IMR-90 (cell line): ENCODE data around the gene GSG1L. TPM values are rescaled to one million over a fixed set of nuclear protein-coding genes. Genes with fewer than 3 reads are reported as not detected.

ENCODE experiments used
- ATAC-seq: fragments of 200-7000 bp; cut with Tn5 transposase; 2 replicates; pipeline ENCODE4 v1.9.1; 2020; ENCODE audit warnings: low read depth, mild to moderate bottlenecking, moderate library complexity
- BruUV-seq: library from RNA; stranded (reverse); fragments of 400-500 nt; replicated peaks from 2 replicates; lab custom pipeline; 2021; lab: Mats Ljungman, UMichigan
- CTCF ChIA-PET: fragments of 300-600 bp; formaldehyde crosslinking; extraction: SDS; loops from one replicate; lab custom pipeline; 2021; ENCODE audit warnings: antibody characterized with exemption; lab: Yijun Ruan, JAX
- POLR2A ChIA-PET: fragments of 300-600 bp; sonication (Branson Sonifier 250); formaldehyde crosslinking; loops from one replicate; lab custom pipeline; 2022; ENCODE audit warnings: antibody characterized with exemption; ENCODE audit not compliant: unreplicated experiment; lab: Charles Lee
- DNase-seq: peaks from one replicate; pipeline ENCODE4 v3.0.0; 2013
- H2AFZ ChIP-seq: replicated peaks from 2 replicates; pipeline ENCODE3; 2013; ENCODE audit warnings: low read length, mild to moderate bottlenecking; ENCODE audit not compliant: poor library complexity
- H2AK5ac ChIP-seq: 2 replicates; pipeline ENCODE4 v1.6.1; 2013; ENCODE audit warnings: low read depth, low read length, inconsistent platforms
- H2AK9ac ChIP-seq: replicated peaks from 2 replicates; pipeline ENCODE3; 2013; ENCODE audit warnings: mild to moderate bottlenecking, low read depth, low read length, moderate library complexity; ENCODE audit not compliant: poor library complexity
- H2BK120ac ChIP-seq: 2 replicates; pipeline ENCODE4 v1.6.1; 2013; ENCODE audit warnings: low read depth, low read length, inconsistent platforms
- H2BK15ac ChIP-seq: 3 replicates; pipeline ENCODE4 v1.6.1; 2013; ENCODE audit warnings: low read depth, low read length, inconsistent platforms
- H2BK20ac ChIP-seq: 2 replicates; pipeline ENCODE4 v1.6.1; 2013; ENCODE audit warnings: low read depth, mild to moderate bottlenecking, inconsistent platforms, low read length, moderate library complexity
- H2BK5ac ChIP-seq: 2 replicates; pipeline ENCODE4 v1.6.1; 2013; ENCODE audit warnings: mild to moderate bottlenecking, low read depth, low read length, inconsistent platforms; ENCODE audit not compliant: poor library complexity, severe bottlenecking
- H3K14ac ChIP-seq: replicated peaks from 2 replicates; pipeline ENCODE4 v1.6.1; 2013; ENCODE audit warnings: low read depth, low read length, inconsistent platforms
- H3K18ac ChIP-seq: 2 replicates; pipeline ENCODE4 v1.6.1; 2013; ENCODE audit warnings: low read depth, low read length, control low read depth
- H3K23ac ChIP-seq: 2 replicates; pipeline ENCODE4 v1.6.1; 2013; ENCODE audit warnings: low read depth, low read length, inconsistent platforms
- H3K27ac ChIP-seq: 2 replicates; pipeline ENCODE4 v1.5.1; 2013; ENCODE audit warnings: mild to moderate bottlenecking, control low read depth, low read length; ENCODE audit not compliant: insufficient read depth
- H3K27me3 ChIP-seq: 2 replicates; pipeline ENCODE4 v1.6.1; 2013; ENCODE audit warnings: low read length; ENCODE audit not compliant: control insufficient read depth, insufficient read depth
- H3K36me3 ChIP-seq: 2 replicates; pipeline ENCODE4 v1.6.1; 2013; ENCODE audit warnings: low read length, mixed read lengths; ENCODE audit not compliant: control insufficient read depth, insufficient read depth
- H3K4ac ChIP-seq: 2 replicates; pipeline ENCODE4 v1.6.1; 2013; ENCODE audit warnings: low read depth, low read length, inconsistent platforms
- H3K4me1 ChIP-seq: 2 replicates; pipeline ENCODE4 v1.6.1; 2013; ENCODE audit warnings: low read length, mixed read lengths; ENCODE audit not compliant: control insufficient read depth, insufficient read depth
- H3K4me2 ChIP-seq: 2 replicates; pipeline ENCODE4 v1.6.1; 2013; ENCODE audit warnings: low read depth, mild to moderate bottlenecking, control low read depth, low read length, moderate library complexity
- H3K4me3 ChIP-seq: 2 replicates; pipeline ENCODE4 v1.5.1; 2013; ENCODE audit warnings: low read depth, mild to moderate bottlenecking, control low read depth, low read length, moderate library complexity; ENCODE audit not compliant: insufficient read depth
- H3K56ac ChIP-seq: 2 replicates; pipeline ENCODE4 v1.6.1; 2013; ENCODE audit warnings: low read length, inconsistent platforms; ENCODE audit not compliant: insufficient read depth; ENCODE audit errors: extremely low read depth
- H3K79me1 ChIP-seq, 2 experiments: 2 replicates each; pipeline ENCODE4 v1.6.1; 2013; ENCODE audit warnings: low read length in 2 of 2, inconsistent platforms in 1 of 2, low read depth in 1 of 2
- H3K9ac ChIP-seq: 2 replicates; pipeline ENCODE4 v1.6.1; 2013; ENCODE audit warnings: low read depth, low read length, control low read depth
- H3K9me1 ChIP-seq: 2 replicates; pipeline ENCODE4 v1.6.1; 2013; ENCODE audit warnings: low read length, inconsistent platforms; ENCODE audit not compliant: insufficient read depth
- H3K9me3 ChIP-seq: 2 replicates; pipeline ENCODE4 v1.6.1; 2013; ENCODE audit warnings: low read length; ENCODE audit not compliant: control insufficient read depth, insufficient read depth
- H4K20me1 ChIP-seq: 2 replicates; pipeline ENCODE4 v1.6.1; 2013; ENCODE audit warnings: low read length, inconsistent platforms; ENCODE audit not compliant: insufficient read depth
- H4K5ac ChIP-seq: 2 replicates; pipeline ENCODE4 v1.6.1; 2013; ENCODE audit warnings: mild to moderate bottlenecking, low read depth, low read length, control low read depth
- H4K8ac ChIP-seq, 2 experiments: 2 replicates each; pipeline ENCODE4 v1.6.1; 2013; ENCODE audit warnings: low read depth in 2 of 2, low read length in 2 of 2, control low read depth in 1 of 2, inconsistent platforms in 1 of 2
- H4K91ac ChIP-seq: 2 replicates; pipeline ENCODE4 v1.6.1; 2013; ENCODE audit warnings: low read depth, low read length, inconsistent platforms; ENCODE audit not compliant: insufficient read depth
- BHLHE40 ChIP-seq: fragments of 150-350 bp; IDR thresholded peaks from 2 replicates; pipeline ENCODE4 v1.6.1; 2016; ENCODE audit warnings: mild to moderate bottlenecking, low read depth, low read length
- CEBPB ChIP-seq: IDR thresholded peaks from 2 replicates; pipeline ENCODE4 v1.6.1; 2012; ENCODE audit warnings: low read depth, low read length, improper control_type of control experiment
- CHD1 ChIP-seq: IDR thresholded peaks from 2 replicates; pipeline ENCODE4 v1.6.1; 2012; ENCODE audit warnings: low read depth, low read length, improper control_type of control experiment
- FOS ChIP-seq: fragments of 150-350 bp; IDR thresholded peaks from 2 replicates; pipeline ENCODE4 v1.6.1; 2016; ENCODE audit warnings: low read depth, low read length
- MAFK ChIP-seq: IDR thresholded peaks from 2 replicates; pipeline ENCODE4 v1.6.1; 2012; ENCODE audit warnings: low read depth, low read length, improper control_type of control experiment
- MXI1 ChIP-seq: IDR thresholded peaks from 2 replicates; pipeline ENCODE4 v1.6.1; 2012; ENCODE audit warnings: low read depth, mild to moderate bottlenecking, low read length, moderate library complexity, borderline replicate concordance
- NFE2L2 ChIP-seq: fragments of 150-350 bp; IDR thresholded peaks from 2 replicates; pipeline ENCODE4 v1.6.1; 2016; ENCODE audit warnings: low read depth, mild to moderate bottlenecking, low read length
- POLR2A ChIP-seq: IDR thresholded peaks from 2 replicates; pipeline ENCODE4 v1.6.1; 2012; ENCODE audit warnings: mild to moderate bottlenecking, low read depth, low read length
- RCOR1 ChIP-seq: IDR thresholded peaks from 2 replicates; pipeline ENCODE4 v1.6.1; 2012; ENCODE audit warnings: mild to moderate bottlenecking, low read length, improper control_type of control experiment; ENCODE audit not compliant: insufficient replicate concordance
- RFX5 ChIP-seq: IDR thresholded peaks from 2 replicates; pipeline ENCODE4 v1.8.0; 2012; ENCODE audit warnings: low read depth, mild to moderate bottlenecking, low read length, moderate library complexity
- SMC3 ChIP-seq: fragments of 150-350 bp; IDR thresholded peaks from 2 replicates; pipeline ENCODE4 v1.6.1; 2016; ENCODE audit warnings: low read depth, mild to moderate bottlenecking, antibody characterized with exemption, low read length, moderate library complexity
- USF2 ChIP-seq: fragments of 150-350 bp; IDR thresholded peaks from 2 replicates; pipeline ENCODE4 v1.6.1; 2017; ENCODE audit warnings: mild to moderate bottlenecking, antibody characterized with exemption, low read length, low read depth
- WGBS, 2 experiments: methylation state at CpG; one replicate each; pipeline versions ENCODE4 v1.1.5 to v1.1.7; 2013; ENCODE audit warnings: missing lambda C conversion rate in 2 of 2; ENCODE audit not compliant: insufficient read length in 1 of 2; ENCODE audit errors: extremely low coverage in 2 of 2; 5-methylcytosine and 5-hydroxymethylcytosine counted together
- dilution Hi-C: fragments of 300-500 bp; cut with HindIII; formaldehyde crosslinking; loops from one replicate; pipeline ENCODE4 v1.14.3; 2018; ENCODE audit warnings: low sequenced_read_pairs; ENCODE audit not compliant: unreplicated experiment
- in situ Hi-C: fragments of 300-500 bp; cut with MboI; formaldehyde crosslinking; loops from 3 replicates; pipeline ENCODE4 v1.14.3; 2019; ENCODE audit warnings: low sequenced_read_pairs, inconsistent platforms, mixed read lengths
- intact Hi-C: fragments of 100-400 bp; cut with micrococcal nuclease; formaldehyde crosslinking; loops from 2 replicates; pipeline ENCODE4 v1.10.0; 2022
- polyA plus RNA-seq, 3 experiments: library from polyadenylated mRNA; depleted of rRNA; stranded (reverse); fragments of >200 nt; gene quantifications; 2 replicates each; pipeline ENCODE4 v1.2.3, GENCODE V29; 2012; ENCODE audit warnings: low replicate concordance in 1 of 3
- total RNA-seq: library from RNA; depleted of rRNA; stranded (reverse); fragments of >200 nt; gene quantifications from 2 replicates; pipeline ENCODE4 v1.2.3, GENCODE V29; 2012
- TF ChIP-seq, protein P1 (sequence below): conservative IDR thresholded peaks from 2 replicates; pipeline ENCODE4 v1.5.1; 2012; ENCODE audit warnings: mild to moderate bottlenecking, low read depth, low read length, improper control_type of control experiment

The GSG1L gene
- total and polyA plus RNA-seq, 2 of the 4 experiments (the other 2 are of a cell fraction), result not detected

- no peak overlapping the region for H3K14ac ChIP-seq
- no peak overlapping the region for H4K91ac ChIP-seq
- no peak overlapping the region for H3K18ac ChIP-seq
- intact Hi-C loops, result loop anchor here (10.0 kb wide), 1 partner anchor 140 kb away; no protein-coding TSS in a partner anchor
- H2AK5ac ChIP-seq, result no peak overlapping the region
- H4K5ac ChIP-seq, result no peak overlapping the region
- ChIA-PET CTCF (no interaction called here), POLR2A (no interaction called here)
- ATAC-seq (no peak), DNase-seq (no peak)
- H3K79me1 ChIP-seq, result no peaks in the 10 kb centered on the region
- H3K9ac ChIP-seq, result no peak overlapping the region
- no peaks in the 10 kb centered on the region for H3K9me3 ChIP-seq
- H3K56ac ChIP-seq, result no peak overlapping the region
- no peak overlapping the region for H2BK120ac ChIP-seq
- H2BK5ac ChIP-seq, result no peak overlapping the region
- WGBS, 2 experiments, result 88% methylated on average over 1 of the region's 8 CpGs; no CpG with 5 or more reads in 1 of the 2 experiments
- H3K4me3 ChIP-seq, result no peak overlapping the region
- no peak overlapping the region for H2BK15ac ChIP-seq
- no peak overlapping the region for H2AK9ac ChIP-seq
- dilution Hi-C loops, result no loop called here
- H3K27me3 ChIP-seq, result no peaks in the 10 kb centered on the region
- no peak overlapping the region for H3K4me2 ChIP-seq
- H4K20me1 ChIP-seq, result no peaks in the 10 kb centered on the region; the same call in 1 of the 2 replicates
- H3K23ac ChIP-seq, result no peak overlapping the region
- no TSS peak for BruUV-seq
- H3K9me1 ChIP-seq, result no peaks in the 10 kb centered on the region
- no peak overlapping the region for H4K8ac ChIP-seq
- no peak overlapping the region for H3K27ac ChIP-seq
- no peak overlapping the region for H3K4ac ChIP-seq
- peaks cover 4% of the 10 kb centered on the region; the same call in 1 of the 2 replicates for H3K36me3 ChIP-seq
- H3K4me1 ChIP-seq, result no peaks in the 10 kb centered on the region
- in situ Hi-C loops, result no loop called here
- TF ChIP-seq USF2, result no peak
- TF ChIP-seq BHLHE40, result no peak
- no peak for TF ChIP-seq FOS
- TF ChIP-seq MAFK, result no peak
- TF ChIP-seq POLR2A, result no peak
- TF ChIP-seq RFX5, result no peak
- TF ChIP-seq RCOR1, result no peak
- TF ChIP-seq NFE2L2, result no peak
- no peak for TF ChIP-seq CEBPB
- TF ChIP-seq MXI1, result no peak
- no peak for TF ChIP-seq SMC3
- TF ChIP-seq, protein P1, sequence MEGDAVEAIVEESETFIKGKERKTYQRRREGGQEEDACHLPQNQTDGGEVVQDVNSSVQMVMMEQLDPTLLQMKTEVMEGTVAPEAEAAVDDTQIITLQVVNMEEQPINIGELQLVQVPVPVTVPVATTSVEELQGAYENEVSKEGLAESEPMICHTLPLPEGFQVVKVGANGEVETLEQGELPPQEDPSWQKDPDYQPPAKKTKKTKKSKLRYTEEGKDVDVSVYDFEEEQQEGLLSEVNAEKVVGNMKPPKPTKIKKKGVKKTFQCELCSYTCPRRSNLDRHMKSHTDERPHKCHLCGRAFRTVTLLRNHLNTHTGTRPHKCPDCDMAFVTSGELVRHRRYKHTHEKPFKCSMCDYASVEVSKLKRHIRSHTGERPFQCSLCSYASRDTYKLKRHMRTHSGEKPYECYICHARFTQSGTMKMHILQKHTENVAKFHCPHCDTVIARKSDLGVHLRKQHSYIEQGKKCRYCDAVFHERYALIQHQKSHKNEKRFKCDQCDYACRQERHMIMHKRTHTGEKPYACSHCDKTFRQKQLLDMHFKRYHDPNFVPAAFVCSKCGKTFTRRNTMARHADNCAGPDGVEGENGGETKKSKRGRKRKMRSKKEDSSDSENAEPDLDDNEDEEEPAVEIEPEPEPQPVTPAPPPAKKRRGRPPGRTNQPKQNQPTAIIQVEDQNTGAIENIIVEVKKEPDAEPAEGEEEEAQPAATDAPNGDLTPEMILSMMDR, result no peak
- no peak for TF ChIP-seq CHD1
- H2AFZ ChIP-seq, result no peak overlapping the region
- no peak overlapping the region for H2BK20ac ChIP-seq
Observed at GRCh38 chr16:27775254-27775653, 288.3 kb downstream of the GSG1L start.
